Measurements from ENCODE around the gene BFSP1.

The BFSP1 gene

GRCh38 chr20:17523326-17523725, 7.9 kb downstream of the BFSP1 start:
- no peak for DNase-seq (ENCODE audit: low read depth, low spot score)

- no peak for DNase-seq (ENCODE audit: low read depth, low spot score)
These were observed 8.7 kb downstream of the BFSP1 start for GRCh38 chr20:17522528-17522927.

- DNase-seq (ENCODE audit: low read depth, low spot score): no peak
These were observed 10.6 kb downstream of the BFSP1 start for GRCh38 chr20:17520583-17520982.

GRCh38 chr20:17519606-17520285, 11.4 kb downstream of the BFSP1 start:
- no peak for DNase-seq (ENCODE audit: low read depth, low spot score)

- DNase-seq (ENCODE audit: low read depth, low spot score): no peak
These were observed 12.7 kb downstream of the BFSP1 start for GRCh38 chr20:17518339-17519052.

GRCh38 chr20:17515053-17515452, 16.1 kb downstream of the BFSP1 start:
- DNase-seq (ENCODE audit: low read depth, low spot score): no peak

GRCh38 chr20:17513939-17514338, 17.2 kb downstream of the BFSP1 start:
- no peak for DNase-seq (ENCODE audit: low read depth, low spot score)

- DNase-seq (ENCODE audit: low read depth, low spot score): no peak
These were observed 19.8 kb downstream of the BFSP1 start for GRCh38 chr20:17511401-17511800.

- DNase-seq (ENCODE audit: low read depth, low spot score): no peak
These were observed 20.6 kb downstream of the BFSP1 start for GRCh38 chr20:17510548-17510947.

- DNase-seq (ENCODE audit: low read depth, low spot score): no peak
These were observed 22.4 kb downstream of the BFSP1 start for GRCh38 chr20:17508756-17509155.

GRCh38 chr20:17507531-17507930, 23.6 kb downstream of the BFSP1 start:
- DNase-seq (ENCODE audit: low read depth, low spot score): no peak

- no peak for DNase-seq (ENCODE audit: low read depth, low spot score)
These were observed 24.1 kb downstream of the BFSP1 start for GRCh38 chr20:17507032-17507431.

GRCh38 chr20:17505636-17506517, 25.3 kb downstream of the BFSP1 start:
- no peak for DNase-seq (ENCODE audit: low read depth, low spot score)

GRCh38 chr20:17504898-17505635, 26.1 kb downstream of the BFSP1 start:
- no peak for DNase-seq (ENCODE audit: low read depth, low spot score)

GRCh38 chr20:17504066-17504897, 26.9 kb downstream of the BFSP1 start:
- DNase-seq (ENCODE audit: low read depth, low spot score): no peak

GRCh38 chr20:17503301-17504065, 27.7 kb downstream of the BFSP1 start:
- no peak for DNase-seq (ENCODE audit: low read depth, low spot score)

- DNase-seq (ENCODE audit: low read depth, low spot score): no peak
These were observed 29.1 kb downstream of the BFSP1 start for GRCh38 chr20:17502105-17502504.

- no peak for DNase-seq (ENCODE audit: low read depth, low spot score)
These were observed 29.5 kb downstream of the BFSP1 start for GRCh38 chr20:17501701-17502100.

- no peak for DNase-seq (ENCODE audit: low read depth, low spot score)
These were observed 30.4 kb downstream of the BFSP1 start for GRCh38 chr20:17500826-17501225.

- DNase-seq (ENCODE audit: low read depth, low spot score): no peak
These were observed 30.9 kb downstream of the BFSP1 start for GRCh38 chr20:17500271-17500670.

Measured in iPS DF 19.7 (cell line).